GM21447 (cell line): ENCODE results near the gene CHCHD2.
"Not testable (repeated sequence)": the region's sequence is repeated elsewhere in the genome, so short reads cannot be mapped to it uniquely, and the experiment has no call there.

Source experiments
- ATAC-seq: cut with Tn5 transposase; IDR thresholded peaks from one replicate; pipeline ENCODE4 v1.9.1; 2021; ENCODE audit not compliant: unreplicated experiment

The CHCHD2 gene

DNA sequence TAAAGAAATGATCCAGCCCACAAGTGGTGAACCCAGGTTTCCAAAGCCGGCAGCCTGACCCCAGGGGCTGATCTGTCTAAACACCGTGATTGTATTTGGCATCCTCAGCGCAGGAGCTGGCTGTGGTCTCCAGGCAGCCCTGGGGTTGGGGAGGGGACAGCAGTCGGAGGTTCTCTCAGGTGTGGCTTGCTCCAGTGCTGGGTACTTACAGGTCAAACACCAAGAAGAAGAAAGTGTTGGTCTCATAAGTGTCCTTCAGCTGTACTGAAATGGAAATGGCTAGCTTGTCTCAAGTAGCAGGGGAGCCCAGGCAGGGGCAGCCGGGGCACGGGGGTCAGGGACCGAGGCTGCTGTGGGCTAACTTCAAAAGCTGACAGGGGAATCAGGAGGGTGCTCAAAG, 19.5 kb downstream of the CHCHD2 start:
- no peak for ATAC-seq

DNA sequence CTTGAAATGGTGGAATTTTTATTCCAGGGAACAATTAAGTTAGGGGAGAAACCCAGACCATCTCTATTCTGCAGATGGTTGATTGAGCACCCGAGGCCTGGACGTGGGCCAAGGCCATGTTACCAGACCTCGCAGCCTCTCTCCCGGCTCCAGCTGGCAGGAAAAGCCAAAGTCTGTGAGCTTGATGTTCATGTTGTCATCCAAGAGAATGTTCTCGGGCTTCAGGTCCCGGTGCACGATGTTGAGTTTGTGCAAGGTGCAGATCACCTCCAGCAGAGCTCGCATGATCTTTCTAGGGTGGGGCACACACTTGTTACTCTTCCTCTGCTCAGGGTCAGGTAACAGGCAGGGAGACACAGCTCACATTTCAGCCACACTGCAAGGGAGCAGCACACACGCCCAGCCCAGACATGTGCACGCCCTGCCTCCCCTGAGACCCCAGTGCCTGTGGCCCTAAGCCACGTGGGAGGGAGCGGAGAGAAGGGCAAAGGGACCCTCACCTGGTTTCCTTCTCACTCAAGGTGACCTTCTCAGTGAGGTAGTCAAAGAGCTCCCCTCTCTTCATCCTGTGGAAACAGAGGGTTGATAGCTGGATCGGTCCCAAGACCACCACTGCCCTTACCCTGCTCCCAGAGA, 23.0 kb downstream of the CHCHD2 start:
- no peak for ATAC-seq

DNA sequence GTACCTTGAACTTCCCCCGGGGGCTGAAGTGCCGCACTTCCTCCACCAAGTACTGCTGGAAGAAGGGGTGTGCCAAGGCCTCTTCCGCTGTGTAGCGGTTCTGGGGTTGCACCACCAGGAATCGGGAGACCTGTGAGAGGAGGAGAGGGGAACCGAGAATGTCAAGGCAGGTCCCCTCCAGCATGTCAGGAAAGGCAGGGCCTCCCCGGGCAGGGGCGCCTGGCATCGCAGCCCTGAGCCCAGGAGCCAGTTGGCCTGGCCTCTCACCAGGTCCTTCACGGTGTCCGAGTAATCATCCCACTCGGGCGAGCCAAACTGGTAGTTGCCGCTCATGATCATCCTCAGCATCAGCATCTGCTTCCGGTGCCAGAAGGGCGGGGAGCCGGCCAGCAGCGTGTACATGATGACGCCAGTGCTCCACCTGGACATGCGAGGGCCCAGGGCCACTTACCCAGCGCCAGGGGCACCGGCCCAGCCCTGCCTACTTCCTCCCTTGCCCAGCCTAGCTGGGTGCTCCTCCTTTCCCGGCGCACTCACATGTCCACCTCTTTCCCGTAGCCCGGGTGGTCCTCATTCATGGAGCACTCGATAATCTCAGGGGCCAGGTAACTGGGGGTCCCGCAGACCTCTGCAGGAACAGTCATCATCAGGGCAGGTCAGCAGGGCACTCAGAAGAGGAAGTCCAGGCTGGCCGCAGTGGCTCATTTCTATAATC, 24.5 kb downstream of the CHCHD2 start:
- ATAC-seq = no peak

DNA sequence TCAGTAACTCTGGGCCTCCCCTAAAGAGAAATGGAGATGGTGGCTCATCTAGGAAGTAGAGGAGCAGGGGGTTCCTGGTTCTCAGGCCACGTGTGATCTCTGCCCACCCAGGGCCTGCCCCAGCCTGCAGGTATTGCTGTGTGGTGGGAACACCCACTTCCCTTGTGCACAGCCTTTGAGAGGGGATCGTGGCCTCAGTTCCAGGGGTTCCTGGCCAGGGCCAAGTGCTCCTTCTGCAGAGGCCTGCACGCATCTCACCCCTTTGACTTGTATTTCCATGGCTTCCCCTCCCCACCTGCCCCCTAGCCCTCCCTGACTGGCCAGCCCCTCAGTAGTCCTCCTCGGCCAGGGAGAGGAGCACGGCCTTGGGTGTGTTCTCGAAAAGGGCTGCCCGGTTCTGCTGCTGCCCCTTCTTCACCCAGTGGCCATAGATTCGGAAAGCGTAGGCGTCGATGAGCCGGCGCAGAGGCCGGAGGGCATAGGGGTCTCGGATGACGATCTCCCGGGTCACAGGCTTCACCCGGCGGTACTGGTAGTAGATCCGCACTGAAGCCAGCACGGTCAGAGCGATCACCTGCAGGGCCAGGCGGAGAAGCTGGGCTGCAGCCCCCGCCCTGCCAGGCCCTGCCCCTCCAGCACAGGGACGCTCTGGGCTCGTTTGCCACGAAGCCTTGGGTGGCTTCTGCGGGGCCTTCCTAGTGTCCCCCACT, 25.4 kb downstream of the CHCHD2 start:
- not testable (repeated sequence) for ATAC-seq

DNA sequence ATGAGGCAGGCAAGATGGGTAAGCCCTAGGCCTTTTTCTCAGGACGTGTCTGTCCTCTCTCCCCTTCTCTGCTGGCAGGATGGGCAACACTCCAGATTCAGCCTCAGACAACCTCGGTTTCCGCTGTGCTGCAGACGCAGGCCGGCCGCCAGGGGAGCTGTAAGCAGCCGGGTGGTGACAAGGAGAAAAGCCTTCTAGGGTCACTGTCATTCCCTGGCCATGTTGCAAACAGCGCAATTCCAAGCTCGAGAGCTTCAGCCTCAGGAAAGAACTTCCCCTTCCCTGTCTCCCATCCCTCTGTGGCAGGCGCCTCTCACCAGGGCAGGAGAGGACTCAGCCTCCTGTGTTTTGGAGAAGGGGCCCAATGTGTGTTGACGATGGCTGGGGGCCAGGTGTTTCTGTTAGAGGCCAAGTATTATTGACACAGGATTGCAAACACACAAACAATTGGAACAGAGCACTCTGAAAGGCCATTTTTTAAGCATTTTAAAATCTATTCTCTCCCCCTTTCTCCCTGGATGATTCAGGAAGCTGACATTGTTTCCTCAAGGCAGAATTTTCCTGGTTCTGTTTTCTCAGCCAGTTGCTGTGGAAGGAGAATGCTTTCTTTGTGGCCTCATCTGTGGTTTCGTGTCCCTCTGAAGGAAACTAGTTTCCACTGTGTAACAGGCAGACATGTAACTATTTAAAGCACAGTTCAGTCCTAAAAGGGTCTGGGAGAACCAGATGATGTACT, 26.7 kb downstream of the CHCHD2 start:
- ATAC-seq = no peak

DNA sequence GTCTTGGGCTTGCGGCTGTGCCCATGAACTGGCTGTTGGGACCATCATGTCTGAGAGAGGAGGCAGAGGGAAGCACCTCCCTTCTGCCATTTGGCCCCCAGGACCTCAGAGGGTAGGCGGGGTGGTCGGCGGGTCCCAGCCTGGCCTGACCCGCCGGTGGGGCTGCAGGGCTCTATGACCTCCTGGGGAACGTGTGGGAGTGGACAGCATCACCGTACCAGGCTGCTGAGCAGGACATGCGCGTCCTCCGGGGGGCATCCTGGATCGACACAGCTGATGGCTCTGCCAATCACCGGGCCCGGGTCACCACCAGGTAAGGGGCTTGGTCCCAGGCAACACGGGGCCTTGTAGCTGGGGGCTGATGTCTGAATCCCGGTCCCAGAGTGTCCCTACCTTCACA, 28.1 kb downstream of the CHCHD2 start:
- ATAC-seq = no peak

DNA sequence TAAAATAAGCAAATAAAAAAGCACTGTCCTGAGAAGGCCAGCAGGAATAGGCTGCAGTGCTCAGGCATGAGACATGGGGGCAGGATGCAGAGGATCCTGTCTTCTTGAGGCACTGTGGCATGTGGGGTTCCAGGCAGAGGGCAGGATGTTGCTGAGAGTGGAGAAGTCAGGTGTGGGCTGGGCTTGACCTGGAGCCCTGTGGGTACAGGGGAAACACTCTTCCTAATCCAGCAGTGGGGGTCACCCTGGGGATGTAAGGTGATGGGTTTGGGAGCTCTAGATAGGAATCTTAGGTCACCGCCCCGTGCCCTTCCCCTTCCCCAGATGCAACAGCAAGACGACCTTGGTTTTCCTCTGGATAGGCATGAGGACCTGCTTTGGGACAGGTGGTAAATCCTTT, 28.6 kb downstream of the CHCHD2 start:
- ATAC-seq = no peak

DNA sequence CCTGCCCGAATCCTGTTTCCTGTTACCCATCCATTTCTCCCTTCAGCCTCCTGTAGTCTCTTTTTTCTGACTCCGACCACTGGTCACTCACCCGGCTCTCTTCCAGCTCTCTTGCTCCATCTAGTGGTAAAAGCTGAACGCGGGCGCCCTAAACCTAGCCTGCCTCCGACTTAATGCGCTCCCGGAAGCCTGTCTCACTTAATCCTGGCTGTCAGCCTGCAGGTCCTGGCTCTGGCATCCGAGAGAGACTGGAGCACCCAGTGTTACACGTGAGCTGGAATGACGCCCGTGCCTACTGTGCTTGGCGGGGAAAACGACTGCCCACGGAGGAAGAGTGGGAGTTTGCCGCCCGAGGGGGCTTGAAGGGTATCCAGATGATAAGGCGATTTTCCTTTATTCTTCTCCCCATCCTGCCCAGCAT, 31.9 kb downstream of the CHCHD2 start:
- ATAC-seq = peak; percentile 93

DNA sequence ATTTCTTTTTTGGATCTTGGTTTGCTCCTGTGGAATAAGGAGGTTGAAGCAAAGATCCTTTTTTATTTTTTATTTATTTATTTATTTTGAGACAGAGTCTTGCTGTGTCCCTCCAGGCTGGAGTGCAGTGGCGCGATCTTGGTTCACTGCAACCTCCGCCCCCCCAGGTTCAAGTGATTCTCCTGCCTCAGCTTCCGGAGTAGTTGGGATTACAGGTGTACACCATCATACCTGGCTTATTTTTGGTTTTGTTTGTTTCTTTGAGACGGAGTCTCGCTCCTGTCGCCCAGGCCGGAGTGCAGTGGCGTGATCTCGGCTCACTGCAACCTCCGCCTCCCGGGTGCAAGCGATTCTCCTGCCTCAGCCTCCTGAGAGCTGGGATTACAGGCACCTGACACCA, 39.9 kb downstream of the CHCHD2 start:
- ATAC-seq = not testable (repeated sequence)

DNA sequence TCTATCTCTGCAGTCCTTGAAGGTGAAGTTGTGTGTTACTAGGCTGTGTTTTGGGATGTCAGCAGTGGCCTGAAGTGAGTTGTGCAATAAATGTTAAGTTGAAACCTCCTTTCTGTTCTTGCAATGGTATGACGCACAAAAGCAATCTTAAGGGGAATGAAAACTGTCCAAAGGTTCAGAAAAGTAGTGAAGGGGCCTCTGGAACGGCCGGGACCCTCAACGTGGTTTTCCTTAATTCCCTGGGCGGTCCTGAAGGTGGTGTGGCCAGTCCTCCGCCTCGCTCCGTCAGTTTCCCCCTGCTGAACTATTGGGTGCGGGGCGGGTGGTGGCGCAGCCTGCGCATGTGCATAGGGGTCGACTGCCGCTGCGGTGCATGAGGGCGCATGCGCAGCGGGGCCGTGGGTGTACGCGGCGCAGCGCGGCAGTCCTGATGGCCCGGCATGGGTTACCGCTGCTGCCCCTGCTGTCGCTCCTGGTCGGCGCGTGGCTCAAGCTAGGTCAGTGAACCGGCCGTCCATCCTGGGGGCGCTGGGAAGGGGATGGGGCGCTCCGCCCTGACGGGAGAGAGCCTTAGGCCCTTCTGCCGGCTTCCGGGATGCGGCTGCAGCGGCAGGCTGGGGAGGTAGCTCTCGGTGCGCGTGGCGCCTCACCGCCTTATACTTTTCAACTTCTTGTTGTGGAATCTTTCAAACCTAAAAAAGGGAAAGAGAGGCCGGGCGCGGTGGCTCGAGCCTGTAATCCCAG, 42.2 kb downstream of the CHCHD2 start, which contains the start of gene SUMF2:
Gene SUMF2 (plus strand): TSS at position 405 of the 744 bp plus-strand sequence. CDS start 26 bp downstream, at position 431.
- peak; percentile 85 for ATAC-seq

DNA sequence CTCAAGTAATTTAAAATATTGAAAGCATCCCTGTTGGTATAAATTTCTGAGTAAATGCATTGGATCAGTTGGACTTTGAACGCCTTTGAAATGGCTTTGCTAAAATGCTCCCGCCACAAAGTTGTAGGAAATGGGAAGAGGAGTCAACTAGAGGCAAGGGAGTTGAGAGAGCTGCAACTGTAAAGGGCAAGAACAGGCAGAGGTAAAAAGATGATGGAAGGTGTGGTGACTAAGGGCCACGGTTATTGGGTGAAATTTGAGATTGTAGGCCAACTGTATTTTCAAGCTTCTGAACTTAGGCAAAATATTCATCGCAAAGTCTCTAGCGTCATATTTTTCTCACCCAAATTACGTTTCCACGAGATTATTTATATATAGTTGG, 42.8 kb downstream of the CHCHD2 start:
- no peak for ATAC-seq

DNA sequence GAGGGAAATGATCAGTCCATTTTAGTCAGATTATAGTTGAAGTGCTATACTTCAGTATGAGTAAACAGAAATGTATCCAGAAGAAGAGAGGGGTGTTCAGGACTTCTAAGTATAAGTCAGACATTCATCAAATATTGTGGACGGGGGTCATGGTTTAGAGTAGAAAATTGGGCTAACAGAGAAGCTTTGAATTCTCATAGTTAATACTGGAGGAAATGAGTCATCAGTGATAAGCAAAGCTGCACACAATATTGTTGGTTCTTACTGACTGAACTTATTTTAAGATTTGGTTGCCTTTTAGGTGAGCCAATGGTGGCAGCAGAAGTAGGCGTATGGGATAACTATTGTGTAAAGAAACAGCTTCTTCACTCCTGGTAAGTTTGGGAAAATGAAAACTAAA, 43.9 kb downstream of the CHCHD2 start:
- no peak for ATAC-seq

DNA sequence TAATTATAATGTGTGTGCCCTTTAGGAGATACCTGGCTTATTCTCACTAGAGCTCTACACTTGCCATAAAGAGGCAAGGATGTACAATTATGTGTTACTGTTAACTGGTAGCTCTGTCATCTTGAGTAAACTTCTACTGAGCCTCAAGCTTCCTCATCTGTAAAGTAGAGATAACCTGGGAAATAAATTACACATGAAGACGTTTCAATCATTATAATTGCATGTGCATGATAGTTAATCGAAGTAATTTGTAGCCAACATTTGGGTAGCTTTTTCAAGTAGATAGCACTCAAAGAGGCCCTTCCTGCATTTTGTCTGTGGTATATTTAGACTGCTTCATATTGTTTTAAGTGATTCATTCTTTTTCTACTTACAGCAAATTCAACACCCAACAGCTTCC, 52.3 kb downstream of the CHCHD2 start:
- ATAC-seq = no peak

DNA sequence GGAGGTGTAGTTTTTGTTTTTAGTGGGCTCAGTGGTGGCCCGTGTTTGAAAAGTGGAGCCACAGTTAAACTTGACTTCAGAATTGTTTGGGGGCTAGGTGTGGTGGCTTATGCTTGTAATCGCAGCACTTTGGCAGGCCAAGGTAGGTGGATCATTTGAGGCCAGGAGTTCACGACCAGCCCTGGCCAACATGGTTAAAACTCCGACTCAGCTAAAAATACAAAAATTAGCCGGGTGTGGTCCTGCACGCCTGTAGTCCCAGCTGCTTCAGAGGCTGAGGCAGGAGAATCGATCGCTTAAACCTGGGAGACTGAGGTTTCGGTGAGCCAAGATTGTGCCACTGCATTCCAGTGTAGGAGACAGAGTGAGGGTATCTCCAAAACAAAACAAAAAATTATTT, 52.9 kb downstream of the CHCHD2 start:
- no peak for ATAC-seq
